Measurements from ENCODE around the gene SLC38A3. TPM values are rescaled to one million over a fixed set of nuclear protein-coding genes. Genes with fewer than 3 reads are reported as not detected.

SLC38A3 gene
- total and polyA plus RNA-seq, 7 donors, result 0.12 to 12.7 (median 3.3) TPM

DNA sequence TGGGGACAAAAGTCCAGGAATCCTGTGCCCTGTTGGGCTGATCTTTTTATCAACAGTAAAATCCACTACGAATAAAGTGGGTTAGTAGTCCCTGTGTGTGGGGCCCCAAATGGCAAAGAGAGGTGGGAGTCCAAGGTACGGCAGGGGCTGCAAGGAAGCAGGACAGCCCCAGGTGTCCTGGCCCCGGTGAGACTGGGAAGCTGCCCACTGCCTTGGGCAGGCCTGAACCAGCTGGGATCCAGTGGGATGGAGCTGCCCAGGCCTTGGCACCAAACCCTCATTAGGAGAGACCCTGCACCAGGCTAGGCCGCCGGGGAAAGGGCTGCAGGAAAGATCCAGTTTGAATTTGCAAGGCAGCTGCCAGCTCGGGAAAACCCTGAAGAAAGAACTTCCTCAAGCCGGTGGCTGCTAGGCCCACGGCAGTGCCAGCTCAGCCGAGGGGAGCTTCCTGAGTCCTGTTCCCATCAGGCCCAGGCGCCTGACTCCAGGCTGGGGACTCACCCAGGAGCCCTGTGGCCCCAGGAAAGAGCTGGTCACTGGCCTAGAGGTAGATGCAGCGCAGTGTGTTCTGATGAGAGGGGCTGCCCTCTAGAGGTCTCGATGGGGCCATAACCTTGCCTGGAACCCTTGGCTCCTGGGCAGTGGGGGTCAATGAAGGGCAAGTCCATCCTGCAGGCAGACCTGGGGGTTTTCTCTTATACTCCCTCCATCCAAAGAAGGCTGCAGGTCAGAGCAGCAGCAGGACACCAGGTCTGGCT lies 16.5 kb downstream of the SLC38A3 start:
- Histone ChIP-seq H3K4me1 (peaks cover 13% of the 10 kb centered on the region), H3K27me3 (ENCODE audit: insufficient read depth in 3 of 3, low read length in 2 of 3) (no peaks in the 10 kb centered on the region), H3K4me3 (no peak overlapping the region), H3K36me3 (ENCODE audit: insufficient read depth in 1 of 2, low read depth in 1 of 2) (peaks cover 0 to 13% of the 10 kb centered on the region in 2 donors), H3K27ac (no peak overlapping the region), H3K9me3 (no peaks in the 10 kb centered on the region)
- WGBS, 3 donors, result 44 to 58% (median 45%) methylated on average over 11 to 12 of the region's 12 CpGs
- TF ChIP-seq, protein P1, sequence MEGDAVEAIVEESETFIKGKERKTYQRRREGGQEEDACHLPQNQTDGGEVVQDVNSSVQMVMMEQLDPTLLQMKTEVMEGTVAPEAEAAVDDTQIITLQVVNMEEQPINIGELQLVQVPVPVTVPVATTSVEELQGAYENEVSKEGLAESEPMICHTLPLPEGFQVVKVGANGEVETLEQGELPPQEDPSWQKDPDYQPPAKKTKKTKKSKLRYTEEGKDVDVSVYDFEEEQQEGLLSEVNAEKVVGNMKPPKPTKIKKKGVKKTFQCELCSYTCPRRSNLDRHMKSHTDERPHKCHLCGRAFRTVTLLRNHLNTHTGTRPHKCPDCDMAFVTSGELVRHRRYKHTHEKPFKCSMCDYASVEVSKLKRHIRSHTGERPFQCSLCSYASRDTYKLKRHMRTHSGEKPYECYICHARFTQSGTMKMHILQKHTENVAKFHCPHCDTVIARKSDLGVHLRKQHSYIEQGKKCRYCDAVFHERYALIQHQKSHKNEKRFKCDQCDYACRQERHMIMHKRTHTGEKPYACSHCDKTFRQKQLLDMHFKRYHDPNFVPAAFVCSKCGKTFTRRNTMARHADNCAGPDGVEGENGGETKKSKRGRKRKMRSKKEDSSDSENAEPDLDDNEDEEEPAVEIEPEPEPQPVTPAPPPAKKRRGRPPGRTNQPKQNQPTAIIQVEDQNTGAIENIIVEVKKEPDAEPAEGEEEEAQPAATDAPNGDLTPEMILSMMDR (IDR thresholded peaks at IDR 0.05), result no peak
- peak in 2 of 4 donors; percentile 8 to 31 for ATAC-seq
- intact Hi-C loops (cut with DNase I), result no loop called here
- no peak for DNase-seq

- Histone ChIP-seq H3K36me3 (ENCODE audit: insufficient read depth in 1 of 2, low read depth in 1 of 2) (peaks cover 0 to 12% of the 10 kb centered on the region in 2 donors), H3K4me3 (no peak overlapping the region), H3K4me1 (peaks cover 13% of the 10 kb centered on the region), H3K27ac (no peak overlapping the region), H3K9me3 (no peaks in the 10 kb centered on the region), H3K27me3 (ENCODE audit: insufficient read depth in 3 of 3, low read length in 2 of 3) (no peaks in the 10 kb centered on the region)
- no peak for DNase-seq
- 17 to 30% (median 30%) methylated on average over 1 of the region's 1 CpG for WGBS, 3 donors
- ATAC-seq, result no peak
- TF ChIP-seq, protein P1 (IDR thresholded peaks at IDR 0.05), result no peak
- intact Hi-C loops (cut with DNase I), result no loop called here
Observed at GRCh38 chr3:50222169-50222528, 17.1 kb downstream of the SLC38A3 start.

DNA sequence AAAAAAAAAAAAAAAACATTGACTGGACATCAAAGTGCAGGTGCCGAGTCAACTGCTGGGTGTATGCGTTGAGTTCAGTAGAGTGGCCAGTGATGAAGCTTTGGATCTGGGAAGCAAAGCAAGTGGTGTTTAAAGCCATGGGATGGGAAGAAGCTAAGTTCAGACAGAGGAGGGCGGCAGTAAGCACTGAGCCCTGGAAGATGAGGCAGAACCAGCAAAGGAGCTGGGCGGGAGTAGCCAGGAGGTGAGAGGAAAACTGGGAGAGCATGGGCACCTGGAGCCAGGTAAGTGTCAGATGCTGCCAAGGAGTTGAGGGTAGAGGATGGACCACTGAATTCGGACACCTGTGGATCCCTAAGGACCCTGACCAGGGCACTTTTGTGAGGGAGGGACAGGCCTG lies 19.6 kb downstream of the SLC38A3 start:
- Histone ChIP-seq H3K27me3 (ENCODE audit: insufficient read depth in 3 of 3, low read length in 2 of 3) (no peaks in the 10 kb centered on the region), H3K27ac (no peak overlapping the region), H3K4me3 (no peak overlapping the region), H3K36me3 (ENCODE audit: insufficient read depth in 1 of 2, low read depth in 1 of 2) (no peaks in the 10 kb centered on the region), H3K4me1 (peaks cover 9% of the 10 kb centered on the region), H3K9me3 (no peaks in the 10 kb centered on the region)
- 64 to 71% (median 68%) methylated on average over 5 of the region's 5 CpGs for WGBS, 3 donors
- intact Hi-C loops (cut with DNase I), result loop anchor here in 1 of 2 donors (1.0 kb wide), 1 partner anchor 30 kb away; no protein-coding TSS in a partner anchor
- TF ChIP-seq, protein P1 (IDR thresholded peaks at IDR 0.05), result no peak
- ATAC-seq, result no peak
- no peak for DNase-seq

- ATAC-seq, result peak in 3 of 4 donors; percentile 19 to 52 (median 30)
- 0 to 1% (median 1%) methylated on average over 30 to 40 of the region's 40 CpGs for WGBS, 3 donors
- Histone ChIP-seq H3K27ac (no peak overlapping the region), H3K4me3 (peak overlapping the region; percentile 78), H3K27me3 (ENCODE audit: insufficient read depth in 3 of 3, low read length in 2 of 3) (no peaks in the 10 kb centered on the region), H3K36me3 (ENCODE audit: insufficient read depth in 1 of 2, low read depth in 1 of 2) (no peaks in the 10 kb centered on the region), H3K9me3 (no peaks in the 10 kb centered on the region), H3K4me1 (peaks cover 9% of the 10 kb centered on the region)
- DNase-seq, result peak in 1 of 2 donors; percentile 72
- TF ChIP-seq, protein P1 (IDR thresholded peaks at IDR 0.05), result no peak
- intact Hi-C loops (cut with DNase I), result loop anchor here (1.0 to 2.0 kb wide), 4 partner anchors 20 to 46 kb away; no protein-coding TSS in a partner anchor
Observed at GRCh38 chr3:50226888-50227389, 21.9 kb downstream of the SLC38A3 start.

Measured in psoas muscle (tissue), 8 donors.